Measurements from ENCODE around the gene CEACAM7.
"Not testable (repeated sequence)": the region's sequence is repeated elsewhere in the genome, so short reads cannot be mapped to it uniquely, and the experiment has no call there.

CEACAM7 gene

DNA sequence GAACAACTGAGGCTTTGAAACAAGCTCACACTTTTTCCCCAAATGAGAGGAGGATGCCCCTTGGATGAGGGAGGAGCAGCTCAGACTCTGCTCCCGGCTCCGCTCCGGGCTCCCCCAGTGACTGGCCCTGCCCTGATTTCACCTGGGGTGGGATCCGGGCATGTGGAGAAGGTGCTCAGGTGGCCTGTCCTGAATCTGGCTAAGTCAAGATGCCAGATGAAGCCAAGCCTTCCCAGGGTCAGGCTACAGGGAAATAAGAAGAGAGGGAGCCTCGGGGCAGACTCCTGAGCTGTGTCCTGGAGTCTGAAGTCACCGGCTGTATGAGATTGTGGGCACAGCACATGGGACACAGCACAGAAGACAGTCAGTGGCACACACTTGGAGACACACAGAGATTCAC is 30.7 kb upstream of the CEACAM7 start:
- TF ChIP-seq, protein P1, sequence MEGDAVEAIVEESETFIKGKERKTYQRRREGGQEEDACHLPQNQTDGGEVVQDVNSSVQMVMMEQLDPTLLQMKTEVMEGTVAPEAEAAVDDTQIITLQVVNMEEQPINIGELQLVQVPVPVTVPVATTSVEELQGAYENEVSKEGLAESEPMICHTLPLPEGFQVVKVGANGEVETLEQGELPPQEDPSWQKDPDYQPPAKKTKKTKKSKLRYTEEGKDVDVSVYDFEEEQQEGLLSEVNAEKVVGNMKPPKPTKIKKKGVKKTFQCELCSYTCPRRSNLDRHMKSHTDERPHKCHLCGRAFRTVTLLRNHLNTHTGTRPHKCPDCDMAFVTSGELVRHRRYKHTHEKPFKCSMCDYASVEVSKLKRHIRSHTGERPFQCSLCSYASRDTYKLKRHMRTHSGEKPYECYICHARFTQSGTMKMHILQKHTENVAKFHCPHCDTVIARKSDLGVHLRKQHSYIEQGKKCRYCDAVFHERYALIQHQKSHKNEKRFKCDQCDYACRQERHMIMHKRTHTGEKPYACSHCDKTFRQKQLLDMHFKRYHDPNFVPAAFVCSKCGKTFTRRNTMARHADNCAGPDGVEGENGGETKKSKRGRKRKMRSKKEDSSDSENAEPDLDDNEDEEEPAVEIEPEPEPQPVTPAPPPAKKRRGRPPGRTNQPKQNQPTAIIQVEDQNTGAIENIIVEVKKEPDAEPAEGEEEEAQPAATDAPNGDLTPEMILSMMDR (IDR thresholded peaks at IDR 0.05; ENCODE audit: unreplicated experiment in 3 of 3) = no peak
- Mint-ChIP-seq H3K27me3 (ENCODE audit: low read depth) (no peaks in the 10 kb centered on the region), H3K36me3 (ENCODE audit: low read depth) (no peaks in the 10 kb centered on the region), H3K9me3 (peaks cover 25% of the 10 kb centered on the region), H3K4me3 (no peak overlapping the region), H3K27ac (no peak overlapping the region), H3K4me1 (no peaks in the 10 kb centered on the region)

DNA sequence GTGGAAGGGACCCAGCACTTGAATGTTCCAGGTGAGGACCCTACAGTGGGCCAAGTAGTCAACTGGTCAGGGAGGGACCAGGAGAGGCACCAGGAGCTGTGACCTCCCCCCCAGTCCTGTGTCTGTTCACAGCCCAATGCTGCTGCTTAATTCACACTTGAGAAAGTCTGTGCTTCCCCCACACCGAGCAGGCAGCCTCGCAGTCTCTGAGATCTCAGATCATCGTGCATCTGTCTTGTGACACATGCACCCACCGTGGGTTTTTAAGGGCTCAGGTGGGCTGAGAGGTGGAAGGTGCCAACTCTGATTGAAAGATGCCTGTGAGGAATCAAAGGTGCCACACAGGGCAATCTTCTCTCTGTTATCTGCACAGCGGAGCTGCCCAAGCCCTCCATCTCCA is 26.5 kb upstream of the CEACAM7 start:
- Mint-ChIP-seq H3K27ac (no peak overlapping the region), H3K36me3 (ENCODE audit: low read depth) (no peaks in the 10 kb centered on the region), H3K27me3 (ENCODE audit: low read depth) (no peaks in the 10 kb centered on the region), H3K4me1 (no peaks in the 10 kb centered on the region), H3K4me3 (no peak overlapping the region), H3K9me3 (peaks cover 31% of the 10 kb centered on the region)
- TF ChIP-seq, protein P1 (IDR thresholded peaks at IDR 0.05; ENCODE audit: unreplicated experiment in 3 of 3) = no peak

DNA sequence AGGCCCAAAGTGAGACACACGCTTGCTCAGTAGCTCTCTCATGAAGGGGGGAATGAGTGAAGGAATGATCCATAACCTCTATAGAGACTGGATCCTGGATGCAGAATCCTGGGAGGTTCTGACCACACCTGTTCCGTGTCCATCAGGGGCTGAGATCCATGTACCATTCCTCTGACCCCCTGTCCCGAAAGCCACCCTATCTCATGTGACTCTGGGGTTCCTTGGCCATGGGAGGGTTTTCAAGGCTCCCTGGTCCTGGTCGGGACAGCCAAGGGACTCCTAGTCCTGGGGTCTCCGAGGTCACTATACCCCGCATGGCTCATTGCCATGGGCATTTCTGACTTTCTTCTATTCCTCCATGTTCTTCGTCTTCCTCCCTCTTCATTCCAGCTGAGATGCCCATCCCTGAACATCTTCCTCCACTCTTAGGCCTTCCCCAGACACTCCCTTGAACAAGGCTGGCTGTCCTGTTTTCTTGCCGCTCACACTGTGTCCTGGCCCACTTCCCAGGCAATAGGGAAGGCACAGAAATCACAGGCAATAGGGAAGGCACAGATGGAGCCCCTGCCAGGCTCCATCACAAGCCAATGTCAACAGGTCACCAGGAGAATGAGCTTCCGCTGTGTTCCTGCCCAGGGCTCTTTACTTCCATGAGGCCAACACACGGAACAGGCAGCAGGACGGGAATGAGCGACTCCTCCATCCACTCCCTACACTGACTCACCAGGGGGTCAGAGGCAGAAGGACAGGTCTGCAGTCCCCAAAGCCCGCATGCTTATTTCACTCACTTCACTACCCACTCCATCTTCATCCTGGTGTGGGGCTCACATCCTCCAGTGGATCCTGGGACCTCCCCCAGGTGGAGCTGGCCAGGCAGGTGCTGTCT is 23.5 kb upstream of the CEACAM7 start:
- Mint-ChIP-seq H3K9me3 (peaks cover 26% of the 10 kb centered on the region), H3K27ac (no peak overlapping the region), H3K4me1 (no peaks in the 10 kb centered on the region), H3K27me3 (ENCODE audit: low read depth) (no peaks in the 10 kb centered on the region), H3K36me3 (ENCODE audit: low read depth) (no peaks in the 10 kb centered on the region), H3K4me3 (no peak overlapping the region)
- TF ChIP-seq, protein P1 (IDR thresholded peaks at IDR 0.05; ENCODE audit: unreplicated experiment in 3 of 3) = no peak

DNA sequence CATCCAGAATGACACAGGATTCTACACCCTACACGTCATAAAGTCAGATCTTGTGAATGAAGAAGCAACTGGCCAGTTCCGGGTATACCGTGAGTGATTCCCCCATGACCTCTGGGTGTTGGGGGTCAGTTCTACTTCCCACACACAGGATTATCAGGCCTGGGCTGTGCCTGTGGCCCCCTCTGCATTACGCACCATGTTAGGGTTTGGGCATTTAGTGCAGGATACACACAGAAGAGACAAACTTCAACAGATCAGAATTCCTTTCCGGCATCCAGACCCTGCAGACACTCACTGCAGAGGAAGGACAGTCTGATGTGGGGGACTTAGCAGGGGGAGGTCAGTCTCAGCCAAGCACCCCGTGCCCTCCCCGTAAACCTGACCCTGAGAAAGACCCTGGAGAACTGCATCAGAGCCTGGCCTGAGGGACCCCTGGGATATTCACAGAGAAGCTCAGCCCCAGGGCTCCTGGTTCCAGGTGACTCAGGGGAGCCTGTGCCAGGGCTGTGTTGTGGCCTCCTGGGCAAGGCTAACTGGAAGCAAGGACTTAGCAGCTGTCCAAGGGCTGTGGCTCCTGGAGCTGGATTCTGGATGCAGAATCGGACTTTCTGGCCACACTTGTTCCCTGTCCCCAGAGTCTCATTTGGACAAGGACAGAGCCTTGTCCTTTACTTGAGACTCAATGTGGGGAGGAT is 22.0 kb upstream of the CEACAM7 start:
- no peaks in the 10 kb centered on the region for H3K4me1 Mint-ChIP-seq
- H3K4me3 Mint-ChIP-seq = no peak overlapping the region

DNA sequence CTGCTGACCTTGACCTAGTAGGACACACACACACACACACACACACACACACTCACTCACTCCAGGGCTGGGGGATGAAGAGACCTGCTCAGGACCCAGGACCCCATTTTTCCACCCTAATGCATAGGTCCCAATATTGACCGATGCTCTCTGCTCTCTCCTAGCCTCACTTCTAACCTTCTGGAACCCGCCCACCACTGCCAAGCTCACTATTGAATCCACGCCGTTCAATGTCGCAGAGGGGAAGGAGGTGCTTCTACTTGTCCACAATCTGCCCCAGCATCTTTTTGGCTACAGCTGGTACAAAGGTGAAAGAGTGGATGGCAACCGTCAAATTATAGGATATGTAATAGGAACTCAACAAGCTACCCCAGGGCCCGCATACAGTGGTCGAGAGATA is 21.4 kb upstream of the CEACAM7 start:
- not testable (repeated sequence) for H3K4me3 Mint-ChIP-seq; H3K36me3 Mint-ChIP-seq (ENCODE audit: low read depth); H3K4me1 Mint-ChIP-seq; H3K27me3 Mint-ChIP-seq (ENCODE audit: low read depth); H3K27ac Mint-ChIP-seq
- H3K9me3 Mint-ChIP-seq = peaks cover 34% of the 10 kb centered on the region

More for the DNA sequence above, 22.0 kb upstream of the CEACAM7 start:
- peaks cover 31% of the 10 kb centered on the region for H3K9me3 Mint-ChIP-seq
- TF ChIP-seq, protein P1 (IDR thresholded peaks at IDR 0.05; ENCODE audit: unreplicated experiment in 3 of 3) = no peak
- H3K27ac Mint-ChIP-seq = no peak overlapping the region
- H3K36me3 Mint-ChIP-seq (ENCODE audit: low read depth) = no peaks in the 10 kb centered on the region
- peaks cover 4% of the 10 kb centered on the region for H3K27me3 Mint-ChIP-seq (ENCODE audit: low read depth)

DNA sequence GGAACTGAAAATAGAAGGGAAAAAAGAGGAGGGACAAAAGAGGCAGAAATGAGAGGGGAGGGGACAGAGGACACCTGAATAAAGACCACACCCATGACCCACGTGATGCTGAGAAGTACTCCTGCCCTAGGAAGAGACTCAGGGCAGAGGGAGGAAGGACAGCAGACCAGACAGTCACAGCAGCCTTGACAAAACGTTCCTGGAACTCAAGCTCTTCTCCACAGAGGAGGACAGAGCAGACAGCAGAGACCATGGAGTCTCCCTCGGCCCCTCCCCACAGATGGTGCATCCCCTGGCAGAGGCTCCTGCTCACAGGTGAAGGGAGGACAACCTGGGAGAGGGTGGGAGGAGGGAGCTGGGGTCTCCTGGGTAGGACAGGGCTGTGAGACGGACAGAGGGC is 20.4 kb upstream of the CEACAM7 start, which contains the start of gene CEACAM5:
TSS of gene CEACAM5 (plus strand) at position 146 of the 400 bp plus-strand sequence. CDS start at position 252, 106 bp downstream.
- no peaks in the 10 kb centered on the region for H3K36me3 Mint-ChIP-seq (ENCODE audit: low read depth)
- no peaks in the 10 kb centered on the region for H3K4me1 Mint-ChIP-seq
- H3K27ac Mint-ChIP-seq = no peak within 1 kb of the TSS
- TF ChIP-seq, protein P1 (IDR thresholded peaks at IDR 0.05; ENCODE audit: unreplicated experiment in 3 of 3) = no peak
- H3K9me3 Mint-ChIP-seq = peaks cover 28% of the 10 kb centered on the region
- peaks cover 9% of the 10 kb centered on the region for H3K27me3 Mint-ChIP-seq (ENCODE audit: low read depth)
- no peak within 1 kb of the TSS for H3K4me3 Mint-ChIP-seq

Data from nephron (organoid).